Epithelial cell of esophagus (primary cell): ENCODE data around the gene ARFGEF2.
A peak's percentile ranks its signal among the peaks of the same experiment; 100 is the strongest.

Experiments used
- DNase-seq: peaks from one replicate; pipeline ENCODE4 v3.0.0; 2010; ENCODE audit warnings: low read depth
- H3K4me3 ChIP-seq: 2 replicates; pipeline ENCODE4 v1.5.1; 2011; ENCODE audit warnings: mild to moderate bottlenecking, low read length, control low read depth
- CTCF ChIP-seq: IDR thresholded peaks from 2 replicates; pipeline ENCODE4 v1.5.1; 2011; ENCODE audit warnings: low read depth, mild to moderate bottlenecking, low read length, control low read depth, inconsistent platforms; ENCODE audit not compliant: insufficient read depth; ENCODE audit errors: missing control alignments

Gene ARFGEF2

DNA sequence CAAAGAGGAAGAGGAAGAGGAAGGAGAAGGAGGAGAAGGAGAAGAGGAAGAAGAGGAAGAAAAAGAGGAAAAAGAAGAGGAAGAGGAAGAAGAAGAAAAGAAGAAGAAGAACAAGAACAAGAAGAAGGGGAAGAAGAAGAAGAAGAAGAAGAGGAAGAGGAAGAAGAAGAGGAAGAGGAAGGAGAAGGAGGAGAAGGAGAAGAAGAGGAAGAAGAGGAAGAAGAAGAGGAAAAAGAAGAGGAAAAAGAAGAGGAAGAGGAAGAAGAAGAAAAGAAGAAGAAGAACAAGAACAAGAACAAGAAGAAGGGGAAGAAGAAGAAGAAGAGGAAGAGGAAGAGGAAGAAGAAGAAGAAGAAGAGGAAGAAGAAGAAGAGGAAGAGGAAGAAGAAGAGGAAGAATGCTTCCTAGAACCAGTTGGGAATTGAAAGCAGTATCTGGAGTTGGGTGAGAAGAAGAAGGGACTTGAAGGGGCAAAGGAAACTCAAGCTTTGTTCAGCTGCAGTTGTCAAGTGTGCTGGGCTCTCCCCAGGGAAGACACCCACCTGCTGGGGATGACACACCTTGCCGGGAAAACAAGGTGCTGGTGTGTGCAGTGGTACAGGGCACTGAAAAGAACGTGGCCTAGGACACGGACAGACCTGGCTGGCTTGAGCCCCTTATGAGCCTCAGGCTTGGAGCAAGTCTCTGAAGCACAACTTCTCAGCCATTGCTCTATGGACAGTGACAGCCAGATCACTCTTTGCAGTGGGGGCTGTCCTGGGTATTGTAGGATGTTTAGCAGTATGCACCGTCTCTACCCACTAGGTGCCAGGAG is 30.1 kb upstream of the ARFGEF2 start:
- H3K4me3 ChIP-seq, result no peak overlapping the region
- no peak for TF ChIP-seq CTCF
- no peak for DNase-seq

GRCh38 chr20:48892049-48892470 is 29.5 kb upstream of the ARFGEF2 start:
- no peak for DNase-seq
- H3K4me3 ChIP-seq, result no peak overlapping the region
- TF ChIP-seq CTCF, result no peak

- no peak overlapping the region for H3K4me3 ChIP-seq
- DNase-seq, result no peak
- TF ChIP-seq CTCF, result no peak
Measured at GRCh38 chr20:48892891-48893290, 28.6 kb upstream of the ARFGEF2 start.

DNA sequence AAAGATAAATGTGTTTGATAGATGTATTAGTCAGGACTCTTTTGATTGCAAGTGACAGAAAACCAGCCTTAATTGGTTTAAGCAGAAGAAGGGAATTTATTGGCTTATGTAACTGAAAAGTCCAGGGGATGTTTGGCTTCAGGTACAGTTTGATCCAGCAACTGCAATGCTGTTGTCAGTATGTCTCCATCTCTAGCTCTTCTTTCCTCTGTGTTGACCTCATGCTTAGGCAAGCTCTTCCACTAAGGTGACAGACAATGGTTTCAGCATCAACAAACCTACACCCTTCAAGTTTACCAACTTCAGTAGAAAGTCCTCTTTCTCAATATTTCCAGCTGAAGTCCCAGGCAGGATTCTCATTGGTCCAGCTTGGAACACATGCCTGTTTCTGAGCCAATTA is 28.1 kb upstream of the ARFGEF2 start:
- no peak for TF ChIP-seq CTCF
- DNase-seq, result no peak
- no peak overlapping the region for H3K4me3 ChIP-seq

DNA sequence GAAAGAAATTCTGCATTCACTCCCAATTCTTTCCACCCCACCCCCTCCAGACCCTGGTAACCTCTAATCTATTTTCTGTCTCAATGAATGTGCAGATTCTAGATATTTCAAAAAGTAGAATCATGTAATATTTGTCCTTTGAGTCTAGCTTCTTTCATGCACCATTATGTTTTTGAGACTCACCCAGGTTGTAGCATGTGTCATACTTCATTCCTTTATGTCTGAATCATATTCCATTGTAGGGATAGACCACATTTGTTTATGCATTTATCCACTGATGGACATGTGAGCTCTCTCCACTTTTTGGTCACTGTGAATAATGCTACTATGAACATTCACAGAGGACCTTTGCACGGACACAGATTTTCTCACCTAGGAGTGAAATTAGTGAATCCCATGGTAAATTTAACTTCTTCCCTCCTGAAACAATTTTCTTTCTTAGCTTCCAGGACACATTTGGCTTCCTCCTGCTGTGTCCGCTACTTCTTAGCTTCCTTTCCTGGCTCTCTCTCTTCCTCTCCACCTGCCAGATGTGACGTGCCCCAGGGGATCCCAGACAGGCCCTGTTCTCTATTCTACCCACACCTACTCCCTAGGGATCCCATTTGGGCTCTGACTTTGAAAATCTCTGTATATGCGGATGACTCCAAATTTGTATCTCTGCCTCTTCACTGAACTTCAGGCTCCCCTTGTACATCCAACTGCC is 24.1 kb upstream of the ARFGEF2 start:
- TF ChIP-seq CTCF, result no peak
- no peak overlapping the region for H3K4me3 ChIP-seq
- DNase-seq, result peak; percentile 85

GRCh38 chr20:48898210-48898609 is 23.3 kb upstream of the ARFGEF2 start:
- TF ChIP-seq CTCF, result no peak
- H3K4me3 ChIP-seq, result no peak overlapping the region
- peak; percentile 52 for DNase-seq
